ENCODE data around the gene ORC2.

GRCh38 chr2:200945395-200945729 lies 18.1 kb downstream of the ORC2 start:
- TF ChIP-seq HDAC2 (IDR thresholded peaks at IDR 0.05) (no peak), MAX (IDR thresholded peaks at IDR 0.05) (no peak), CEBPB (IDR thresholded peaks at IDR 0.05) (no peak), CTCF (IDR thresholded peaks at IDR 0.05) (no peak)
